Stomach (tissue), 19 donors: ENCODE results near the gene RAB5A. TPM values are rescaled to one million over a fixed set of nuclear protein-coding genes. Genes with fewer than 3 reads are reported as not detected.
"Not testable (repeated sequence)": the region's sequence is repeated elsewhere in the genome, so short reads cannot be mapped to it uniquely, and the experiment has no call there.

Experiments used
- DNase-seq, 2 donors: peaks; one replicate each; pipeline versions ENCODE4 v3.0.0 to v3.0.0-alpha.2; 2013 to 2019
- H3K27ac ChIP-seq, 5 donors: fragments of 200-600 bp in 4 of 5; sonication (generic) in 4 of 5; one replicate each; pipeline ENCODE4 v1.5.1; 2013 to 2019; ENCODE audit warnings: mild to moderate bottlenecking in 1 of 5, moderate library complexity in 1 of 5
- H3K27me3 ChIP-seq, 3 donors: fragments of 200-600 bp; sonication (generic); one replicate each; pipeline ENCODE4 v1.5.1; 2017 to 2019; ENCODE audit warnings: mixed run types in 1 of 3
- H3K36me3 ChIP-seq, 4 donors: fragments of 200-600 bp; sonication (generic); 1 replicate in 3 of 4; 2 replicates in 1 of 4; pipeline ENCODE4 v1.5.1; 2016 to 2019
- H3K4me1 ChIP-seq, 4 donors: fragments of 200-600 bp; sonication (generic); one replicate each; pipeline ENCODE4 v1.5.1; 2016 to 2019
- H3K4me3 ChIP-seq, 4 donors: fragments of 200-600 bp; sonication (generic) in 3 of 4; one replicate each; pipeline ENCODE4 v1.5.1; 2016 to 2019; ENCODE audit warnings: mild to moderate bottlenecking in 1 of 4
- H3K9me3 ChIP-seq, 4 donors: fragments of 200-600 bp; sonication (generic); one replicate each; pipeline ENCODE4 v1.5.1; 2016 to 2019
- EP300 ChIP-seq: sonication (generic); formaldehyde crosslinking; IDR thresholded peaks from one replicate; pipeline ENCODE4 v1.6.1; 2017; ENCODE audit warnings: antibody characterized with exemption
- POLR2A ChIP-seq, 4 donors: fragments of 450-650 bp; IDR thresholded peaks; one replicate each; pipeline ENCODE4 v1.6.1; 2016; ENCODE audit warnings: antibody characterized with exemption in 4 of 4, control low read depth in 2 of 4, mild to moderate bottlenecking in 1 of 4, moderate library complexity in 1 of 4
- POLR2AphosphoS5 ChIP-seq, 3 donors: sonication (generic); formaldehyde crosslinking; IDR thresholded peaks; one replicate each; pipeline ENCODE4 v1.6.1; 2016; ENCODE audit warnings: antibody characterized with exemption in 3 of 3
- WGBS, 5 donors: extraction: QIAGEN DNeasy Blood & Tissue Kit in 3 of 5; methylation state at CpG; one replicate each; pipeline versions ENCODE4 v1.1.5 to v1.1.7; 2013 to 2018; 5-methylcytosine and 5-hydroxymethylcytosine counted together
- intact Hi-C: fragments of 100-400 bp; cut with DNase I; formaldehyde crosslinking; loops from one replicate; pipeline ENCODE4 v1.15.1; 2023; ENCODE audit warnings: low total_unique reads
- long read RNA-seq, 10 donors: transcript quantifications; one replicate each; lab custom pipeline, GENCODE V29; 2026
- polyA plus RNA-seq, 3 donors: library from polyadenylated mRNA; stranded (reverse); fragments of 200-250 nt; gene quantifications; one replicate each; pipeline ENCODE4 v1.2.3, GENCODE V29; 2013
- total RNA-seq, 5 donors: library from RNA; depleted of rRNA; stranded (reverse); fragments of >200 nt; gene quantifications; one replicate each; pipeline versions ENCODE4 v1.1.0 to v1.2.3, GENCODE V29; 2014 to 2016
- TF ChIP-seq, protein P1 (sequence below), 7 experiments: fragments of 450-650 bp in 4 of 7; fragments of 200-600 bp in 3 of 7; sonication (generic) in 3 of 7; IDR thresholded peaks; one replicate each; pipeline ENCODE4 v1.5.1; 2016 to 2019; ENCODE audit warnings: antibody characterized with exemption in 7 of 7, control low read depth in 2 of 7, mild to moderate bottlenecking in 1 of 7
- donor health status: healthy with polysubstance abuse.
- donor health status: Bipolar disorder and iron deficiency.
- donor health status: healthy.

RAB5A gene, protein sequence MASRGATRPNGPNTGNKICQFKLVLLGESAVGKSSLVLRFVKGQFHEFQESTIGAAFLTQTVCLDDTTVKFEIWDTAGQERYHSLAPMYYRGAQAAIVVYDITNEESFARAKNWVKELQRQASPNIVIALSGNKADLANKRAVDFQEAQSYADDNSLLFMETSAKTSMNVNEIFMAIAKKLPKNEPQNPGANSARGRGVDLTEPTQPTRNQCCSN
- total RNA-seq (100 to 1,000 TPM in 1 of 5 donors, 10 to 100 TPM in 3, 1 to 10 TPM in 1; 9.3 to 163 (median 47.1) TPM), polyA plus RNA-seq (10 to 100 TPM; 27.0 to 52.2 (median 31.4) TPM)
- long read RNA-seq, donor 1, transcript RAB5A-201 (6 exons, 2,536 nt): major isoform, 6 of 13 reads
- long read RNA-seq, donor 1, partial matches to known transcripts: 5 of 13 reads
- long read RNA-seq, donor 1, other reads (novel, unspliced or antisense): 0 of 13 reads
- long read RNA-seq, donor 2, transcript RAB5A-201 (6 exons, 2,536 nt): major isoform, 11 of 13 reads
- long read RNA-seq, donor 2, partial matches to known transcripts: 0 of 13 reads
- long read RNA-seq, donor 2, other reads (novel, unspliced or antisense): 0 of 13 reads
- long read RNA-seq, donor 3, partial matches to known transcripts: 22 of 29 reads
- long read RNA-seq, donor 3, other reads (novel, unspliced or antisense): 0 of 29 reads
- long read RNA-seq, donor 4, partial matches to known transcripts: 0 of 2 reads
- long read RNA-seq, donor 4, other reads (novel, unspliced or antisense): 0 of 2 reads
- long read RNA-seq, donor 5, transcript RAB5A-201 (6 exons, 2,536 nt): major isoform, 6 of 11 reads
- long read RNA-seq, donor 5, partial matches to known transcripts: 0 of 11 reads
- long read RNA-seq, donor 5, other reads (novel, unspliced or antisense): 0 of 11 reads
- long read RNA-seq, donor 6: 0 reads
- long read RNA-seq, donor 7, transcript RAB5A-201 (6 exons, 2,536 nt): major isoform, 10 of 14 reads
- long read RNA-seq, donor 7, partial matches to known transcripts: 0 of 14 reads
- long read RNA-seq, donor 7, other reads (novel, unspliced or antisense): 0 of 14 reads
- long read RNA-seq, donor 8, transcript RAB5A-201 (6 exons, 2,536 nt): major isoform, 15 of 20 reads
- long read RNA-seq, donor 8, partial matches to known transcripts: 0 of 20 reads
- long read RNA-seq, donor 8, other reads (novel, unspliced or antisense): 0 of 20 reads
- long read RNA-seq, donor 9, transcript RAB5A-201 (6 exons, 2,536 nt): major isoform, 8 of 36 reads
- long read RNA-seq, donor 9, partial matches to known transcripts: 26 of 36 reads
- long read RNA-seq, donor 9, other reads (novel, unspliced or antisense): 0 of 36 reads
- long read RNA-seq, donor 10, transcript RAB5A-201 (6 exons, 2,536 nt): major isoform, 5 of 5 reads
- long read RNA-seq, donor 10, partial matches to known transcripts: 0 of 5 reads
- long read RNA-seq, donor 10, other reads (novel, unspliced or antisense): 0 of 5 reads

DNA sequence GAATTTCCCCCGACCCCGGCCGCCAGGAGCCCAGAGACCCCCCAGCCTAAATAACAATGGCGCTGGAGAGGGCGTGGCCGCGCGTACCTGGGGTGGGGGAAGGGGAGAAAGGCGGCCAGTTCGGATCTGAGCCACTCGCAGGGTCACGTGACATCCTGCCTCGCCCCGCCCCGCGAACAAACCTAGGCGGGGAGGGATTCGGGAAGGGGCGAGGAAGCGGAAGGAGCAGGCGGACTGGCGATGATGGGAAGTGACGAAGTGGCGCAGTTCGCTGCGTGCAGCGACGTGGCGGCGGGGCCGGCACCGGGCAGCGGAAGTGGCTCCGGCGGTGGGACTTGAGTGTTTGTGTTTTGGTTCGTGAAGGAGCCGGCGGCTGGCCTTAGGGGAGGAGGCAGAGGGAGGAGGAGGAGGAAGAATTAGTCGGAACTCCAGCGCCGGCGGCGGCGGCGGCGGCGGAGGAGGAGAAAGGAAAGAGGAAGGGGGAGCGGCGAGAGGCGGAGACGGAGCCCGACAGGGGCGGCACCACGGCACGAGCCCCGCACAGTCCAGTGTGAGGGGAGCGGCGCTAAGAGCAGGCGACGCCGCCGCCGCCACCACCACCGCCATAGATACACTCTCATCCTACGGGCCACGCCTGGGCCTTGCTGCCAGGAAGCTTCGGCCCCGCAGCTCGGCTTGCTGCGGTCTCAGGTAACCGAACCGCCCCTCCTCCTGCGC, at the start of gene RAB5A:
TSS of gene RAB5A (plus strand) at position 266 of the 717 bp plus-strand sequence. CDS start 3,802 bp downstream, outside the sequence.
- peaks cover 0 to 17% (median 14%) of the 10 kb centered on the region in 4 donors for H3K36me3 ChIP-seq
- no peaks in the 10 kb centered on the region for H3K27me3 ChIP-seq
- 0 to 1% (median 0%) methylated on average over 62 to 73 of the region's 73 CpGs for WGBS, 5 donors
- intact Hi-C loops: loop anchor here (10.0 kb wide), 1 partner anchor 52 kb away; no protein-coding TSS in a partner anchor
- TF ChIP-seq POLR2A (IDR thresholded peaks at IDR 0.05) (peak in 2 of 4 donors; percentile 71 to 80), POLR2AphosphoS5 (IDR thresholded peaks at IDR 0.05) (peak; percentile 96 to 98 (median 97)), EP300 (peak; percentile 75)
- TF ChIP-seq, protein P1, sequence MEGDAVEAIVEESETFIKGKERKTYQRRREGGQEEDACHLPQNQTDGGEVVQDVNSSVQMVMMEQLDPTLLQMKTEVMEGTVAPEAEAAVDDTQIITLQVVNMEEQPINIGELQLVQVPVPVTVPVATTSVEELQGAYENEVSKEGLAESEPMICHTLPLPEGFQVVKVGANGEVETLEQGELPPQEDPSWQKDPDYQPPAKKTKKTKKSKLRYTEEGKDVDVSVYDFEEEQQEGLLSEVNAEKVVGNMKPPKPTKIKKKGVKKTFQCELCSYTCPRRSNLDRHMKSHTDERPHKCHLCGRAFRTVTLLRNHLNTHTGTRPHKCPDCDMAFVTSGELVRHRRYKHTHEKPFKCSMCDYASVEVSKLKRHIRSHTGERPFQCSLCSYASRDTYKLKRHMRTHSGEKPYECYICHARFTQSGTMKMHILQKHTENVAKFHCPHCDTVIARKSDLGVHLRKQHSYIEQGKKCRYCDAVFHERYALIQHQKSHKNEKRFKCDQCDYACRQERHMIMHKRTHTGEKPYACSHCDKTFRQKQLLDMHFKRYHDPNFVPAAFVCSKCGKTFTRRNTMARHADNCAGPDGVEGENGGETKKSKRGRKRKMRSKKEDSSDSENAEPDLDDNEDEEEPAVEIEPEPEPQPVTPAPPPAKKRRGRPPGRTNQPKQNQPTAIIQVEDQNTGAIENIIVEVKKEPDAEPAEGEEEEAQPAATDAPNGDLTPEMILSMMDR (IDR thresholded peaks at IDR 0.05): no peak
- no peaks in the 10 kb centered on the region for H3K9me3 ChIP-seq
- H3K4me1 ChIP-seq: peaks cover 23 to 49% (median 41%) of the 10 kb centered on the region in 4 donors
- peak; percentile 98 to 99 for DNase-seq
- peak within 1 kb of the TSS; percentile 98 to 100 (median 99) for H3K27ac ChIP-seq
- H3K4me3 ChIP-seq: peak within 1 kb of the TSS; percentile 89 to 98 (median 96)

DNA sequence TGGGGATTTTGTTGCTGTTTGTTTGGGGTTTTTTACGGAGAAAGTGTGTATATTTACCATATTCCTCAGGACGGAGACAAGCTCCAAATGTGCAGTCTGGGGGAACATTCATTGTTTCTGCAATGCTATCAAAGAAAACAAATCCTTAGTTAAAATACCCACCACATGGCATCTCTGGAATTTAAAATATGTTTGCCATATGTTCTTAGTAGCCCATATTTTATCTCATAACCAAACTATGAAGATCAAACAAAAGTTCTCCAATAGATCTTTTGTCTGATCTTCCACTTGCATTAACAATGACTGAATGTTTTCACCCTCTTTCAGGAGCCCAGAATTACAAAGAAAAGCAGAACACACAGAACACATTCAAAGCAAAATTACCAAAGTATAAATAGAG, 48.2 kb upstream of the RAB5A start:
- H3K9me3 ChIP-seq: no peaks in the 10 kb centered on the region
- 23 to 58% (median 38%) methylated on average over 2 of the region's 2 CpGs for WGBS, 5 donors
- no peak for DNase-seq
- no peaks in the 10 kb centered on the region for H3K36me3 ChIP-seq
- H3K4me1 ChIP-seq: peaks cover 0 to 13% (median 4%) of the 10 kb centered on the region in 4 donors
- no peak overlapping the region for H3K27ac ChIP-seq
- TF ChIP-seq, protein P1 (IDR thresholded peaks at IDR 0.05): no peak
- TF ChIP-seq POLR2A (IDR thresholded peaks at IDR 0.05): no peak
- TF ChIP-seq POLR2AphosphoS5 (IDR thresholded peaks at IDR 0.05): no peak
- no peak for TF ChIP-seq EP300
- intact Hi-C loops: loop anchor here (10.0 kb wide), 1 partner anchor 46 kb away; the partner anchor contains the start of gene RAB5A
- no peaks in the 10 kb centered on the region for H3K27me3 ChIP-seq
- H3K4me3 ChIP-seq: no peak overlapping the region

DNA sequence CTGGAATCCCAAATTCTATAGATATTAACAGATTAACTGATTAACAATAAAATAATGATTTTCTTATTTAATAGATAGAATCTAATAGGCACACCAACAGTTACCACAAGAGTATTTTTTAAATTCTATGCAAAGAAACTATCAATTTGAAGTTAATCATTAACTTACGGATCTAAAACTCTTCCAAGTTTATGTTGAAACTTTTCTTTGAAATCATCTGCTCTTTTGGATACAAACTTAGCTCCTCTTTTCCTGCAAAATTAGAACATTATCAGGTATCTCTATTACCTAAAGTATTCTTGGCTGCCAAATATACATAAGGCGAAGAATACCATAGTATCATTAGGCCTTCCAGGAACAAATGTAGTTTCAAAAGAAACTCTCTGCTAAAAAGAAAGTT, 47.6 kb upstream of the RAB5A start:
- WGBS, 5 donors: 40 to 75% (median 56%) methylated on average over 2 of the region's 2 CpGs
- H3K4me1 ChIP-seq: peaks cover 0 to 13% (median 4%) of the 10 kb centered on the region in 4 donors
- DNase-seq: no peak

DNA sequence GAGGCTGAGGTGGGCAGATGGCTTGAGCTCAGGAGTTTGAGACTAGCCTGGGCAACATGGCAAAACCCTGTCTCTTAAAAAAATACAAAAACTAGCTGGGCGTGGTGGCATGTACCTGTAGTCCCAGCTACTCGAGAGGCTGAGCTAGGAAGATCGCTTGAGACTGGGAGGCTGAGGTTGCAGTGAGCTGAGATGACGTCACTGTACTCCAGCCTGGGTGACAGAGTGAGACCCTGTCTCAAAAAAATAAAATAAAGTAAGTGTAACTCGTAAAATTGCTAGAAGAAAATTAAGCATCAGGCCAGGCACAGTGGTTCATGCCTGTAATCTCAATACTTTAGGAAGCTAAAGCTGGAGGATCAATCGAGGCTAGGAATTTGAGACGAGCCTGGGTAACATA, 47.1 kb upstream of the RAB5A start:
- not testable (repeated sequence) for H3K36me3 ChIP-seq, H3K4me3 ChIP-seq, H3K27ac ChIP-seq, DNase-seq, H3K27me3 ChIP-seq, H3K9me3 ChIP-seq
- WGBS, 5 donors: 77 to 86% (median 83%) methylated on average over 7 of the region's 7 CpGs
- H3K4me1 ChIP-seq: peaks cover 0 to 13% (median 4%) of the 10 kb centered on the region in 4 donors
- intact Hi-C loops: loop anchor here (10.0 kb wide), 1 partner anchor 45 kb away; the partner anchor contains the start of gene RAB5A

More for the DNA sequence above, 47.6 kb upstream of the RAB5A start:
- TF ChIP-seq EP300: no peak
- TF ChIP-seq POLR2AphosphoS5 (IDR thresholded peaks at IDR 0.05): no peak
- TF ChIP-seq, protein P1 (IDR thresholded peaks at IDR 0.05): no peak
- no peak for TF ChIP-seq POLR2A (IDR thresholded peaks at IDR 0.05)
- Histone ChIP-seq H3K4me3 (no peak overlapping the region), H3K9me3 (no peaks in the 10 kb centered on the region), H3K27ac (no peak overlapping the region), H3K36me3 (no peaks in the 10 kb centered on the region), H3K27me3 (no peaks in the 10 kb centered on the region)
- intact Hi-C loops: loop anchor here (10.0 kb wide), 1 partner anchor 46 kb away; the partner anchor contains the start of gene RAB5A
